GM21381 (cell line): ENCODE results near the gene MRFAP1.
"Not testable (repeated sequence)": the region's sequence is repeated elsewhere in the genome, so short reads cannot be mapped to it uniquely, and the experiment has no call there.

Source experiments
- ATAC-seq: cut with Tn5 transposase; IDR thresholded peaks from one replicate; pipeline ENCODE4 v1.9.1; 2021; ENCODE audit warnings: mild to moderate bottlenecking, moderate library complexity; ENCODE audit not compliant: unreplicated experiment

Gene MRFAP1

GRCh38 chr4:6633091-6633906, 7.2 kb upstream of the MRFAP1 start:
- ATAC-seq = no peak

GRCh38 chr4:6634746-6635145, 5.7 kb upstream of the MRFAP1 start:
- ATAC-seq = no peak

GRCh38 chr4:6639137-6639680, 1.3 kb upstream of the MRFAP1 start:
- ATAC-seq = no peak

- peak; percentile 10 for ATAC-seq
Observed at GRCh38 chr4:6641164-6641970, 882 bp downstream of the MRFAP1 start.

GRCh38 chr4:6641971-6642320, 1.5 kb downstream of the MRFAP1 start:
- ATAC-seq = no peak

GRCh38 chr4:6643141-6643847, 2.8 kb downstream of the MRFAP1 start:
- ATAC-seq = no peak

GRCh38 chr4:6644792-6645530, 4.5 kb downstream of the MRFAP1 start:
- no peak for ATAC-seq

- ATAC-seq = no peak
Observed at GRCh38 chr4:6647169-6647568, 6.7 kb downstream of the MRFAP1 start.

GRCh38 chr4:6647582-6648230, 7.2 kb downstream of the MRFAP1 start:
- ATAC-seq = no peak

- no peak for ATAC-seq
Observed at GRCh38 chr4:6649216-6649615, 8.7 kb downstream of the MRFAP1 start.

- not testable (repeated sequence) for ATAC-seq
Observed at GRCh38 chr4:6654211-6654610, 13.7 kb downstream of the MRFAP1 start.

GRCh38 chr4:6655291-6655690, 14.8 kb downstream of the MRFAP1 start:
- ATAC-seq = not testable (repeated sequence)

- no peak for ATAC-seq
Observed at GRCh38 chr4:6655924-6656323, 15.4 kb downstream of the MRFAP1 start.

- ATAC-seq = no peak
Observed at GRCh38 chr4:6657242-6658208, 17.0 kb downstream of the MRFAP1 start.

- ATAC-seq = no peak
Observed at GRCh38 chr4:6658209-6658595, 17.7 kb downstream of the MRFAP1 start.

GRCh38 chr4:6658597-6659075, 18.2 kb downstream of the MRFAP1 start:
- no peak for ATAC-seq

GRCh38 chr4:6659897-6660296, 19.4 kb downstream of the MRFAP1 start:
- no peak for ATAC-seq

- ATAC-seq = no peak
Observed at GRCh38 chr4:6660430-6660829, 19.9 kb downstream of the MRFAP1 start.

- no peak for ATAC-seq
Observed at GRCh38 chr4:6662591-6662990, 22.1 kb downstream of the MRFAP1 start.
